RWPE1 (cell line): Measurements from ENCODE around the gene NOS1AP.

ENCODE experiments used
- CTCF ChIA-PET: fragments of 350-600 bp; sonication (Branson Sonifier 250); formaldehyde crosslinking; extraction: SDS; loops from one replicate; lab custom pipeline; 2021; lab: Yijun Ruan, JAX
- POLR2A ChIA-PET: fragments of 400-600 bp; formaldehyde crosslinking; extraction: SDS; loops from one replicate; lab custom pipeline; 2020; ENCODE audit warnings: antibody characterized with exemption; ENCODE audit not compliant: low non-redundant PET; lab: Yijun Ruan, JAX
- DNase-seq: peaks from one replicate; pipeline ENCODE4 v3.0.0; 2012; ENCODE audit warnings: low spot score
- H3K27ac ChIP-seq: fragments of 450-650 bp; 2 replicates; pipeline ENCODE4 v1.5.1; 2017
- TF ChIP-seq, protein P1 (sequence below): fragments of 450-650 bp; conservative IDR thresholded peaks from 2 replicates; pipeline ENCODE4 v1.5.1; 2017; ENCODE audit warnings: low read depth, mild to moderate bottlenecking

Gene NOS1AP

DNA sequence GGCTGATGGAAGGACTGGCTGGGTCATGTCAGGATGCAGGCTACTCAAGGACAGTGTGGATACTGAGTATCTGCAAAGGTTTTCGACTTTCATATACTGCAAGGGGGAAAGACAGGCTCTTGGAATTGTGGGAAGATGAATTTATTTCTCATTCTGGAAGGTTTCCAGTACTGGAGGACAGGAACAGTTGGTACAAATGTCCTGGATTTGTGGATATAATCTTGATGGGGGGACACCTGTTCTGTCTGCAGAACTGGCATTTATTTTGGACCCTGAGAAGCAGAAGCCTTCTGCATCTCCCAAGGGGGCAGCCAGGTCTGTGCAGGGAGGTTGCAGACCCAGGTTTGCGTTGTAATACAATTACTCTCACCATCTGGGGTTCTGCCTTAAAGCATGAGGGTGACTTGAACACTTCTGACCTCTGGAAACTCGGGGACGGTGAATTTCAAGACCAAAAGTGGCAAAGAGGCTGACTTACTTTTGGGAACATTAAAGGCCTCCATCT, 65.8 kb downstream of the NOS1AP start:
- no peak for DNase-seq
- TF ChIP-seq, protein P1, sequence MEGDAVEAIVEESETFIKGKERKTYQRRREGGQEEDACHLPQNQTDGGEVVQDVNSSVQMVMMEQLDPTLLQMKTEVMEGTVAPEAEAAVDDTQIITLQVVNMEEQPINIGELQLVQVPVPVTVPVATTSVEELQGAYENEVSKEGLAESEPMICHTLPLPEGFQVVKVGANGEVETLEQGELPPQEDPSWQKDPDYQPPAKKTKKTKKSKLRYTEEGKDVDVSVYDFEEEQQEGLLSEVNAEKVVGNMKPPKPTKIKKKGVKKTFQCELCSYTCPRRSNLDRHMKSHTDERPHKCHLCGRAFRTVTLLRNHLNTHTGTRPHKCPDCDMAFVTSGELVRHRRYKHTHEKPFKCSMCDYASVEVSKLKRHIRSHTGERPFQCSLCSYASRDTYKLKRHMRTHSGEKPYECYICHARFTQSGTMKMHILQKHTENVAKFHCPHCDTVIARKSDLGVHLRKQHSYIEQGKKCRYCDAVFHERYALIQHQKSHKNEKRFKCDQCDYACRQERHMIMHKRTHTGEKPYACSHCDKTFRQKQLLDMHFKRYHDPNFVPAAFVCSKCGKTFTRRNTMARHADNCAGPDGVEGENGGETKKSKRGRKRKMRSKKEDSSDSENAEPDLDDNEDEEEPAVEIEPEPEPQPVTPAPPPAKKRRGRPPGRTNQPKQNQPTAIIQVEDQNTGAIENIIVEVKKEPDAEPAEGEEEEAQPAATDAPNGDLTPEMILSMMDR: no peak
- CTCF ChIA-PET: no interaction called here
- no peak overlapping the region for H3K27ac ChIP-seq
- POLR2A ChIA-PET: no interaction called here

DNA sequence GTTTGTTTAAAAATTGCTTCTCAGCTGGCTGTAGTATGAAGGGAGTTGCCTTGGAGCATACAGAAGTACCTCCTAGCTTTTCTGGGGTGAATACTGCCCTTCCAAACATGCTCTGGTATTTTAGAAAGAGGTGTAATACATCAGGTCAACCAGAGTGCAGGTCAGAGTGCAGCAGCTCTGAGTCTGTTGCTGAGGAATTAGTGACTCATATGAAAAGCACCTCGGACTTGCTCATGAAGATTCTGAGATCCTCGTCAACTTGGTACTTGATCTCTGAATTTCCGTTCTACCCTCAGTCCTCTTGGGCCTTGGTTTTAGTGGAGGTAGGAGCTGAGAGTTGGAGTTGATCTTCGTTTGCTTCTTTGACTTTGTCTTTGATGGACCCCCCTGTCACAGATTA, 67.3 kb downstream of the NOS1AP start:
- TF ChIP-seq, protein P1: no peak

DNA sequence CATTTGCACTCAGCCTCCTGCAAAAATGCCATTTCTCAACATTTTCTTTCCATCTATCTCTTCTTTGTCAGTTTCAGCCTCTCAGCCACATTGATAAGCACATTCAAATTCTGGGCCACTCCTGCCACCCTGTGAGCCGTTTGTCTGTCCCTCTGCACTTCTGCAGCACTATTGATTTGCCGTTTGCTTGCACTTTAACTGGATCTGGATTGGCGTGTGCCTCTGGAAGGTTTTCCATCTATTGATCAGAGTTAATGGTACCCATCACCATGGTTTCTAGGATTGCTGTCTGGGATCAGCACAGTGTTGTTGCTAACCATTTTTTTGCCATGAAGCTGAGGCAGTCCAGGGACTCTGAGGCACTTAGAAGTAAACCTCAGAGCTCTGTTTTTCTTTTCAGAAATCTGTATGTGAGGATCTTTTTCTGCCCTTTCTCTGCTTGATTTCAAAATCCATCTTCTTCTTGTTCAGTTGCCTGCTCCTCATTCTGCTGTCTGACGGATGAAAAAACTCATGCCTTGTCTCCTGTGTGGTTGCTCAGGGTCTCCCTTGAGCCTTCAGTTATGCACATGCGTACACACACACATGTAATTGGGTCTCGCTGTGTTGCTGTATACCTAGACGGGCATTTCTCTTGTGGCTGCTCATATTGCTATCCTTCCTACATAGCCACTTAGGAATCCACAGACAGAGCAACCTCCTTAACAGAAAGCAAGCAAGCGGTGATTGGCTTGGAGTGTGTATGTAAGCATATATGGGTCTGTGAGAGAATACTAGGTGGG, 67.9 kb downstream of the NOS1AP start:
- CTCF ChIA-PET: no interaction called here
- TF ChIP-seq, protein P1: no peak
- POLR2A ChIA-PET: interaction anchor here (0.6 kb wide), 1 partner anchor 223 kb away, joined by 3 read pairs; no protein-coding TSS in a partner anchor
- no peak overlapping the region for H3K27ac ChIP-seq
- no peak for DNase-seq

More for the DNA sequence above, 67.3 kb downstream of the NOS1AP start:
- peak; percentile 85 for DNase-seq
- ChIA-PET CTCF (no interaction called here), POLR2A (no interaction called here)
- no peak overlapping the region for H3K27ac ChIP-seq

DNA sequence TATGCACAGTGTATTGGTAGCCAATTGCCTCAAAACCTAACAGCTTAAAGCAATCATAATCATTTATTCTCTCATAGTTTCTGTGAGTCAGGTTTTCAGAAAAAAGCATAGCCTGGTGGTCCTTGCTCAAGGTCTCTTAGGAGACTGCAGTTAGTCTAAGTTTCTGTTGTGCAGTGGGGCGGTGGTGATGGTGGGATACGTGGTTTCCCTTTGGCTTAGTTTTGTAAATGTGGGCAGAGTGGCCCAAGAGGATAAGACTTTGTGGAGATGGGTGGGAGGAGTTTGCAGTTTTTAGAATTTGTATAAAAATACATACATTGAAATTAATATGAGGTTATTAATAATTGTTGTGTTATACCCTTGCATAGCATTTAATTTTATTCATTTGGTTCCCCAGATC, 68.6 kb downstream of the NOS1AP start:
- POLR2A ChIA-PET: no interaction called here
- DNase-seq: no peak
- CTCF ChIA-PET: no interaction called here
- TF ChIP-seq, protein P1: no peak
- no peak overlapping the region for H3K27ac ChIP-seq

DNA sequence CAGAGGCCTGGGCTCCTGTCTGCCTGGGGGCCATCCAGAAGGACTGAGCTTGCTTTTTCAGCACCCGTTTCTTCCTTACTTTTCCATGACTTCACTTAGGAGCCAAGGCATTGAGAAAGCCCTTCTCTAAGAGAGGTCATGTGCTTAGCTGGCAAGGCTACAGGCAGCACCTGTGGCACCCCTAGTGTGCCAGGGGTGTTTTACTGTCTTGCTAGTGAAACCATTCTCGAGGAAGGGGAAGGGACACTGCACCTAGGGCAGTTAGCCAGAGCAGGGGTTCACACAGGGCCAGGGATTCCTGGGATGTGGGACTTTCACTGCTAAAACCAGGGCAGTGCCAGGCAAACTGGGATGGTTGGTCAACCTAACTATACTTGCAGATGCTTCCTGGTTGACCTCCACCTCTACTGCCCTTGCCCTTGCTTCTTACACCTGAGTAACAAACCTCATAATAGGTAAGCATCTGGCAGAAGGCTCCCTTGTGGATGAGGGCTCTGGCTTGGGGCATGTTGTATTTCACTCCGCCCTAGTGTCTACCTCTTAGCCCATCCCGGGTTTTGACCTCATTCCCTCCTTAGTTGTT, 69.2 kb downstream of the NOS1AP start:
- DNase-seq: no peak
- TF ChIP-seq, protein P1: no peak
- CTCF ChIA-PET: no interaction called here
- no peak overlapping the region for H3K27ac ChIP-seq
- POLR2A ChIA-PET: no interaction called here

DNA sequence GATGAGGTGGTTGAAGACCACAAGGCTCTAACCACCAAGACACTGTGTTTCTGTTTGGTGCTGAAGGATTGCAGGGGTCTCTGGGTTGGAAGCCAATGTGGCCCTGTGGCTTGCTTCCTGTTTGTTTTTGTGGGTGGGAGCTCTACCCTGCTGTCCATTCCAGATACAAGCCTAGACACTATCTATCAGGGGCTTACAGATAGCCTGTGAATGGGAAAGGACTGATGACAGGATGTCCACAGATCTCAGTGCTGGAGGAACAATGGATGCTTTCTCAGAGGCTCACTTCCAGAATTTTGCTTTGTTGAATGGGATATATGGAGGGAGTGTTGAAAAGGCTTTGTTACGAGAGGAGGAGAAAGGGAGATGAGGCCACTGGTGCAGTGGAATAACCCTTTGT, 69.7 kb downstream of the NOS1AP start:
- DNase-seq: no peak
- TF ChIP-seq, protein P1: no peak
- ChIA-PET CTCF (no interaction called here), POLR2A (no interaction called here)
- no peak overlapping the region for H3K27ac ChIP-seq
